Activated naive CD4-positive, alpha-beta T cell treated with Interleukin-2 at 50 U/mL for 16 hours (primary cell): Measurements from ENCODE around the gene DDX4.
"Not testable (repeated sequence)": the region's sequence is repeated elsewhere in the genome, so short reads cannot be mapped to it uniquely, and the experiment has no call there.

ENCODE experiments used
- DNase-seq: peaks from one replicate; pipeline ENCODE4 v3.0.0-alpha.2; 2020

The DDX4 gene

DNA sequence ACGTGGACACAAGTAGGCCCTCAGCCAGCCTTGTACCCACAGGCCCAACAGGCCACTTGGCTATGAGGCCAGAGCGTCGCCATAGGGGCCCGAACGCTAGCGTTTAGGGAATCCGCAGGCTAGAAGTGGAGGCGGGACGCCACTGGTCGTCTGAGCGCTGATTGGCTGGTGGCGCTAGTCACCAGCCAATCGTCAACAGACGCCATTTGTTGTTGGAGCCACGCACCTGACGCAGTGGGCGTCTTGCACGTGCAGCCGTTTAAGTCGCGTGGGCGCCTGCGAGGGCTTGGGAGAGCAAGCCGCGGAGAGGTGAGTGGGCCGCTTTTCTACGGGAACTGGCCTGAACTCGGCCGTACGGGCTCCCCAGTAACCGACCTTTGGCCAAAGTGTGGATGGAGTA, at the start of gene DDX4:
DDX4 (plus strand) TSS at position 269 of the 400 bp plus-strand sequence. CDS start 903 bp downstream, outside the sequence.
- no peak for DNase-seq

DNA sequence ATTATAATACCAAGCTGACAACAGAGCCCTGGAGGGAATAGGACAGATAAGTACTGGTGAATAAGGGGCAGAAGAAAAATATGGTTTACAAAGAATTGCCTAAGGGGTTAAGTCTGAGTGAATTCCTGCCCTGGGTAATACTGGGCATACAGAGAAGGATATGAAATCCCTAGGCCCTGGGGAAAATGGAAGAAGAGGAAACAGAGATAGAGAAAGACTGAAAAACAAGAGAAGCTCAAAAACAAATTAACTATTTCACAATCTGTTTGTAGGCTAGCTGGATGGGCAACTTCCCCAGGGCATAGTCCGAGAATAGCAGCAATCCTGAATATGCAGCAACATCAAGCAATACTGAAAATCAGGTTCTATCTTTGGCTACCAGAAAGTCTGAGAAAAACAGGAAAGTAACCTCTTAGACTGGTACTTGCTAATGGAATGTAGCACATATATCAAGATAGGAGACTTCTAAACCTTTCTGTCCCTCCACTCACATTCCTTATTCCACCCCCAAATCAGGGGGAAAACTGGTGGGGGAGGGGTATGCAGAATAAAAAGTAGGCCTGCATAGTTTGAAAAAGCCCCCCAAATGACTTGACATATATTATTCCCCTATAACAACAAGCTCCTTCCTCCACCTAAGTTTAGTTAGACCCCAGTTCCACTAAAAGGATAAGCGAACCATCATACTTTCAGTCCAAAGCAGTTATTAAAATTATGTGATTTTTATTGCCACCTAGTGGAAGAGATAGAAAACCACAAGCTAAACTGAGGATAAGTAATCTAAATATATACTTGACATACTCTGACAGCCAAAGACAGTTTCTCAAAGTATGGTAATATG, 46.4 kb upstream of the DDX4 start:
- DNase-seq = no peak

- no peak for DNase-seq
Measured at GRCh38 chr5:55692106-55692417, 45.8 kb upstream of the DDX4 start.

DNA sequence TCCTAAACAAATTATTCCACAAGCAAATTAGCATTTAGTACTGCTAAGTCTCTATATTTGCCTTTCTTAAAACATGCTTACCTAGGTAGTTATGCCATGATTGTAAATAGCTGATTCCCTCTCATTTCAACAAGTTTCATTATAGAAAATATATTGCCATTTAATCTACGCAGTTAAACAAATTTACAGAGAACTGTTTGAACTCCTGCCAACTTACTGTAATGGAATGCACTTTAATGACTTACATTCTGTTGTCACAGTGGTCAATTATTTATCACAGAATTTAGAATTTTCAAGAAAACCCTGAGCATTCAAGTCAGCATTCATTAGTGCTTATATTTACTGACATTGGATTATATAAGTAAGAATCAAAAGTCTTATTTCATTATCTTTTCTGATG, 45.4 kb upstream of the DDX4 start:
- no peak for DNase-seq

- DNase-seq = no peak
Measured at GRCh38 chr5:55694152-55694830, 43.6 kb upstream of the DDX4 start.

DNA sequence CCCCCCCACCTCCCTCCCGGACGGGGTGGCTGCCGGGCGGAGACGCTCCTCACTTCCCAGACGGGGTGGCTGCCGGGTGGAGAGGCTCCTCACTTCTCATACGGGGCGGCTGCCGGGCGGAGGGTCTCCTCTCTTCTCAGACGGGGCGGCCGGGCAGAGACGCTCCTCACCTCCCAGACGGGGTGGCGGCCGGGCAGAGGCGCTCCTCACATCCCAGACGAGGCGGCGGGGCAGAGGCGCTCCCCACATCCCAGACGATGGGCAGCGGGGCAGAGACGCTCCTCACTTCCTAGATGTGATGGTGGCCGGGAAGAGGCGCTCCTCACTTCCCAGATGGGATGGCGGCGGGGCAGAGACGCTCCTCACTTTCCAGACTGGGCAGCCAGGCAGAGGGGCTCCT, 41.2 kb upstream of the DDX4 start:
- DNase-seq = not testable (repeated sequence)

DNA sequence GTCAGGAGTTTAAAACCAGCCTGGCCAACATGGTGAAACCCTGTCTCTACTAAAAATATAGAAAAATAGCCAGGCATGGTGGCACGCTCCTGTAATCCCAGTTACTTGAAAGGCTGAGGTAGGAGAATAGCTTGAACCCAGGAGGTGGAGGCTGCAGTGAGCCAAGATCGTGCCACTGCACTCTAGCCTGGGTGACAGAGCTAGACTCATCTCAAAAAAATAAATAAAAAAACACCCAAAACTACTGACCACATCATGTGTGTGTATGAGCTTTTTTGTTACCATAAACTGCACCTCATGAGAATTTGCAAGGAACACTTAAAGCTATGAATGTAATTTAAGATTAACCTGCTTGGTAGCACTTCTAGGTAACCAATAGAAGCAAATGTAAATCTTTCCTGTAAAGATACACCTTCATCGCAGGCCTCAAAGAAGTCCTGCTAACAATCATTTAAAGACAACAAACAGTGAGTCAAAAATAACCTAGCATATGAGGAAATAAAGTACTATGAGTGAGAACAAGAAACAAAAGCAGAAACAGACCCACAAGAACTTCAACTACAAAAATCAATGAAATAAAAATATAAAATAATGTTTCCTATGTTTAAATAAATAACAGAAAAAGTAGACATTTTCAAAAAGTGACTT, 38.7 kb upstream of the DDX4 start:
- no peak for DNase-seq

- DNase-seq = no peak
Measured at GRCh38 chr5:55700745-55701144, 37.1 kb upstream of the DDX4 start.

- DNase-seq = no peak
Measured at GRCh38 chr5:55701462-55702103, 36.3 kb upstream of the DDX4 start.

- DNase-seq = no peak
Measured at GRCh38 chr5:55702598-55703345, 35.1 kb upstream of the DDX4 start.

DNA sequence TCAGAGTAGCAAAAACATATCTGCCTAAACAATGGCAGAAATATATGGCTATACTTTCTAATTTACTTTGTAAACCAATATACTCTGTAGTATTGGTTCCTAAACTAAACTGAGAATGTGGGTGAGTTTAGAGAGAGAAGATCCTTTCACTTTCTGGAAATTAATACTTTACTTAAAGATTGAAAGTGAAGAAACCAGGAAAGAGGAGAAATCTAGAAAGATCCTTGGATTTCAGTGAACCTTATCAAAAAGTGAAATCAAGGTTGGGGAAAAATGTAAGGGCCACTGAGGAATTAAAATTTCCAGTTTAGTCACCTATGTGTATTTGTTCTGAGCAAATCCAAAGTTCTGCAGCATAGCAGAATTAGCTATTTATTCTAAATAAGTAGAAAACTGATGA, 31.6 kb upstream of the DDX4 start:
- no peak for DNase-seq

GRCh38 chr5:55708732-55709131, 29.1 kb upstream of the DDX4 start:
- DNase-seq = no peak

- DNase-seq = peak; percentile 5
Measured at GRCh38 chr5:55711507-55712022, 26.3 kb upstream of the DDX4 start.

DNA sequence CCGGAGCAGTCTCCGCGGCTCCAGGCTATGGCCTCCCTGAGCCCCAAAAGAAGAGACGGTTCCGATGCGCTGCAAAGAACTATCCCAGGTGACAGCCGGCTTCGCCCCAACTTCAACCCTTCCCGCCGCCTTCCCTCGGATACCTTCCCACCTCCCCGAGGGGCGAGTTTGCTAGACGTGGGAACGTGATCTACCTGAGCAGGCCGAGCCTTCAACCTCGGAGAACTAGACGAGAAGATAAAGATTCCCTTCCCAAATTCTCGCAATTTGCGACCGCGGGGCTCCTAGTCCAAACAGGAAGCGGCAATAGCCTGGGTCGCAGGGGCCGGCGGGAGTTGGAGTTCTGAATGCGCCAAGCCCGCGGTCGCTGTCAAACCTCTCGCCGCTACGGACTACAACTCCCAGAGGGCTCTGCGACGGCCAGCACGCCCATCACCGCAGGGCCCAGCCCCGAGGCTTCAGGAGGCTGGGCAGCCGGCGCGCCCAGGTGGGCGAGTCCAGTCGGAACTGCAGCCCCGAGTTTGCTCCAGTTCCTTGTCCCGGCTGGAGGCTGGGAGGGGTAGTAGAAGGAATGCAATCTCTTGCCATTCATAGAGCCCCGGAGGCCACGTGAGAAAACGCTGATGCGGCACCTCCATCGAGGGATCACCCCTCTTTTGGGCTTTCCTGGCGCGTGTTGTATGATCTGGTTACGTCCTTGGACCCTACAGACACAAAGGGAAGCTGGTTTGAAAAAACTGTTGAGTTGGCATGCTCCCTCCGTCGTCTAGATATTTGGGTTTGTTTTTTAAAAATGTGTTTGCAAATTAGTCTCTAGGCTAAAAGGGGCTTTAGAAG, 25.6 kb upstream of the DDX4 start, which contains the start of gene SLC38A9:
SLC38A9 (minus strand) TSS at position 302 of the 837 bp plus-strand sequence. CDS start 14,366 bp downstream, outside the sequence.
- peak; percentile 94 for DNase-seq

DNA sequence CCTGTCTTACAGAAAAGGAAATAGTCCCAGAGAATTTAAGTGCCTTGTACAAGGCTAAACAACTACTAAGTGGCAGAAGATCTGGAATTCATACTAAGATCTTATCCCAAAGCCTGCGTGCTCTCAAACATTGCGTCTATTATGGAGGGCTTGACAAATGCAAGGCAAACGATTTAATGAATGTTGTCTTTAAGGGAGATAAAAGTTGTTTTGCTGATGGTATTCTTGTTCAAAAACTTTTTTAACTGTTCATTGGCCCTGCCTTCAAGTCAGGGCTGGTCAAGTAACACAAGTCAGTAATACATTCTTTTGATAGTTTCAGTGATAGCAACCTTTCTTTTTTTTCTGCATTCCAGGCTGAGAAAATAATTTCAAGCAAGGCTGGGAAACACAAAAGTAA, 24.0 kb upstream of the DDX4 start:
- DNase-seq = no peak

DNA sequence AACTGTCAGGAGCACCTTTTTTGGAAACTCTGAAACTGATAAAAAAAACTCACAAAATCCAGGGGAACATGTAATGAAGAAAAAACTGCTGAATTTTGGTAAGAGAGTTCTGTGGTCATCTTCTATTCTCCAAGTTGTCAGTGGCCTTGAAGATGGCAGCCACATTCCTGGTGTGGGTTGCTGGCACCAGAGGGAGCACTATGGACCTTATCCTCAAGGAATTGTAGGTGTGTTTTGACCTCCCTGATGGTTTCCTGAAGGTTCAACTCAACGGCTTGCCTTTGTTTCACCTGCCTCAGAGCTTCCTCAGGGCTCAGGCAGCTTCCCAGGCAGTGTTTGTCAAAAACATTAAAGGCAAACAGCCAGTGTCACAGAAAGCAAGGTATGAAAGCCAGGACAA, 23.5 kb upstream of the DDX4 start:
- DNase-seq = no peak

DNA sequence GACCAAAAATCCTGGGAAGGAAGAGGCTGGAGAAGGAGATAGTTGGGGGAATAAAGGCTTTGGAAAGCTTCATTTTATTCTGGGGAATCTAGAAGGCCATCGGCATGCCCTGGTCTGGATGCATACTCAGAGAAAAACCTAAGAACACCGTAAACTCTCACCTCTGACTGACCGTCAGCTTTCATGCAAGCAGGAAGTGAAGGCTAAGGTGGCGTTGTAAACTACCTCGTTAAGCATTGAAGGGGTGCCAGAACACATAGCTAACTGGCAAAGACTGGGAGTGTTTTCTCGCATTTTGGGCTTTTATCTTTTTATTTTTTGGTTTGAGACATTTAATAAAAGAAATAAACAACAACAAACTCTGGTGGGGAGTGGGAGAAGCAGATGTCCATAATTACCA, 23.1 kb upstream of the DDX4 start:
- DNase-seq = no peak

- DNase-seq = no peak
Measured at GRCh38 chr5:55715519-55716078, 22.3 kb upstream of the DDX4 start.

- DNase-seq = not testable (repeated sequence)
Measured at GRCh38 chr5:55719026-55719425, 18.8 kb upstream of the DDX4 start.

- DNase-seq = no peak
Measured at GRCh38 chr5:55720188-55720703, 17.6 kb upstream of the DDX4 start.

DNA sequence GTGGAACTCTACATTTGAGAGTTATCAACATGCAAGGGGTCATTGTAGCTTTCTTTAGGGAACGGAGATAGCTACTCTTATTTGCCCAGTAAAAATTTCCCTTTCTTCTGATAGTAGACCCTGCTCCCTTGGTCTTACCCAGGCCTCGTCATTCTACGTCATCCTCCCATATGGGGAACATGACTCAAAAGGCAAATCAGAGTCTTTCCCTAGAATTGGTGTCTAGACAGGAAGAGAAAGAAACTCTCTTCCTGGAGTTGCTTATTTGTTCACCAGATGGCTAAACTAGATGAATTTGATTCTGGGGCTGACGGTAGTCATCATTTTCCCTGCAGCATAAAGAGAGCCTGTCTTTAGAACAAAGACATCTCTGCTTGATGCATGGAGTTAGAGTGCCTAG, 13.6 kb upstream of the DDX4 start:
- DNase-seq = no peak
